ENCODE results near the gene CALML5.

Gene CALML5

DNA sequence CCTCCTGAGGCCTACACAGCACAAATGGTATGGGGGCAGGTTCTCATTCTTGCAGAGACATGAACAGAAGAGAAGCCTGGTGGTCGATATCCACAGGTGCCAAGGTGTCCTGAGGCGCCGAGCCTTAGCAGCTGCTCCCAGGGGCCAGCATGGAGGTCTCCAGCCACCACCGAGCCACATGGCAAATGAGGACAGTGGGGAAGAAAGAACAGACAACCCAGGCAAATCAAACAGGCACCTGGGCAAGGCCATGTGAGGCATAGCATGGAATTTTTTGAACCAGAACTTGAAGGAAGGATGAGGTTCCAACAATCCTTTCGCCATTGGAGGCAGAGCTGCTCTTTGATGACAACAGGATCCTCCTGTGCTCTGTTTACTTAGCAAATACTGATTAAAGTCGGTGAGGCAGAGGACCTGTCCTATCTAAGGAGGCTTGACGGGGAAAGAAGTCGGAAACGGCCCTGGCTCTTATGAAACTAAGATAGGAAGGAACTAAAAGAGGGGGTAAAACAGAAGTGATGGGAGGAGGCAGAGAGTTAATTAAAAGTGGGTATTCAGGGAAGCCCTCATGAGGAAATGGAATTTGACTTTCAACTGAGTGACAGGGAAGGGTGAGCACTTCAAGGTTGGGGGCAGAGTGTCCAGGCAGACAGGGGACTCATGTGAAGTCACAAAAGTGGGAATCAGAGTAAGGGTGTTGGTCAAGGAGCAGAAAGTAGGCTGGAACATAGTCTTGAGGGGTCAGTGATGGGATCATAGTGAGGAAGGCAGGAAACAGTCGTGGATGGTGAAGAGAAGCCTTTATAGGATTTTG, 16.8 kb upstream of the CALML5 start:
- no peak for DNase-seq (ENCODE audit: low spot score)

DNA sequence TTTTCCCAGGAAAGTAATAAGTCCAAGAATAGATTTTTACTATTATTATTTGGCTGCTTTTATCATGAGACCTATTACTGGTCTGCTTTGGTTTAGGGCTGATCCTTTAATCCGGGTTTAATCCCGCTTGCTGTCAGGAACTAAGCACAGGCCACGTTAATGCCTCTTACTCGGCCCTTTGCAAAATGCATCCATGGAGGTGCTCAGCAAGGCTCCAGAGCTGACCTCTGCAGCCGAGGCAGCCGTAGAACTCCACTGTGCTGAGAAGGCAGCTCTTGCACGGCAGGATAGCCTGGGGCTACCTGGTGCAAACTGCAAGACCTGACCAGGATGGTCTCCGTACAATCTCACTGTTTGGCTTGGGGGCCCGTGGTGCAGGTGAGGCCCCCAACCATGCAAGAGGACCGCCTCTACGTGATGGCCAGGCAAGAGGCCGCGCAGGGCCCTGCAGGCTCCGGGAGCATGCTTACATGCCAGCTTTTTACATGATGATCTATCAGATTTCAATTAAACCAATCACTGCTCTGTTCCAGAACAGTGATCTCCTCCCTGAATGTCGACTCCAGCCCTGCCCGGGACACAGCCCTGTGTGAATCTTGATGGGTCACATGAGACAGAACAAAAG, 15.0 kb upstream of the CALML5 start:
- no peak for DNase-seq (ENCODE audit: low spot score)

DNA sequence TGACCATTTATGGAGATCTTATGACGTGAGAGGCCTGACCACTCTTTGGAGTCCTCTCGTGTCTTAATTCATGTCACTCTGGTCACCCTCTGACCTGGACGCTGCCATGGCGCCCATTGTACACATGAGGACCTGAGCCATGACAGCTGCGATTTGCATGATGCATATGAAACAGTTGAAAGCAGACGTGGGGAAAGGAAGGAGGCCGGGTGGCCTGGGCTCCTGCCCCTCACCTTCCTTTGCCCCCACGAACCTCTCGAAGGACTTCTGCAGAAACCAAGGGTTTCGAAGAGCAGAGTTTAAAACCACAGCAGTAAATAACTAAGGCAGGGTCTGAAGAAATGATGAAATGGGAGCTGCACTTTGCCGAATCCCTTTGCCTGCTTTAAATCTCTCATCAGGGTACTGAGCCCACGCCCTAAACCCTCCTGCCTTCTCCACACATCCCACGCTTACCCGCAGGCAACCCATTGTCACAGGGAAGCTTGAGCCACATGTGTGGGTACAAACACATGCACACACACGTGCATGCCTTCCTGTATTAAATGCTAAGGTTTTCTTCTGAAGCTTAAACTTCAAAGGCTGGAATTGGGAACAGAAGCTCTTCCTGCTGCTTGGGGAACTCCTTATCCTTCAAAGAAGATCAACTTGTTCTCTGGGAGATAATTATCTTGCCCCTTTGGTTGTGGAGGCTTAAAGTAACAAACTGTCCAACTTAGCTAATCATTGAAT, 13.7 kb upstream of the CALML5 start:
- no peak for DNase-seq (ENCODE audit: low spot score)

DNA sequence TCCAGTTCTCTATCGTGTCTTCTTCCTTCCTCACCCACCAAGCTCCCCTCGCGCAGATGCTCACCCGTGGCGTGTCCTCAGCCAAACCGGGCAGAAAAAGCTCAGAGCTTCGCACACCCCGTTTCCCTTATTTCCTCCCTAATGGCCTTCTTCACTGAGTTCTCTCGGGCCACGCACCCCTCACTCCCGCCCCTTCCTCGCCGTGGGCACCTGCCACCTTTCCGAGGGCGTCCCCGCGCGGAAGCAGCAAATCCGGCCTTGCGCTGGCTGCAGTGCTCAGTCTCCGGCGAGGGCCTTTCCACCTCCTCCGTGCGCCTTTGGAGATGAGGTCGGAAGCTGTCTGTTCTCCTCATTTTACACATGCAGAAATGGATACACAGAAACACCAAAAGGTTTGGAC, 13.0 kb upstream of the CALML5 start:
- no peak for DNase-seq (ENCODE audit: low spot score)

DNA sequence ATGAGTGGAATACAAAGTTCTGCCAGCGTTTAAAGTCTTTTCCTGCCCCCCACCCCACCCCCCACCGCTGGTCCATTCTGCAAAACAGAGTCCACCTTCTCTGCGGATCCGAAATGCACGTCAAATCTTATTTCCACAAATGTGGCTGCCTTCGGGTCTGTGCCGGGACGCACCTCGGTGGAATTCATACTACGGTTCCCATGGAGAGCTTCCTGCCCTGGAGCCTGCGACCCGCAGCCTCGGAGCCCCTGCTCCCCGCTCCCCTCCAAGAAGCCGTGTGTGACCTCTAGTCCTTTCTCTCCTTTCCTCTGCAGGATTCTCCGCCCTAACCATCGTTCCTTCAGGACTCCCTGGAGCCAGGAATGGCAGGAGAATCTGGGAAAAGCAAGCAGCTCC, 12.5 kb upstream of the CALML5 start:
- DNase-seq (ENCODE audit: low spot score) = no peak

DNA sequence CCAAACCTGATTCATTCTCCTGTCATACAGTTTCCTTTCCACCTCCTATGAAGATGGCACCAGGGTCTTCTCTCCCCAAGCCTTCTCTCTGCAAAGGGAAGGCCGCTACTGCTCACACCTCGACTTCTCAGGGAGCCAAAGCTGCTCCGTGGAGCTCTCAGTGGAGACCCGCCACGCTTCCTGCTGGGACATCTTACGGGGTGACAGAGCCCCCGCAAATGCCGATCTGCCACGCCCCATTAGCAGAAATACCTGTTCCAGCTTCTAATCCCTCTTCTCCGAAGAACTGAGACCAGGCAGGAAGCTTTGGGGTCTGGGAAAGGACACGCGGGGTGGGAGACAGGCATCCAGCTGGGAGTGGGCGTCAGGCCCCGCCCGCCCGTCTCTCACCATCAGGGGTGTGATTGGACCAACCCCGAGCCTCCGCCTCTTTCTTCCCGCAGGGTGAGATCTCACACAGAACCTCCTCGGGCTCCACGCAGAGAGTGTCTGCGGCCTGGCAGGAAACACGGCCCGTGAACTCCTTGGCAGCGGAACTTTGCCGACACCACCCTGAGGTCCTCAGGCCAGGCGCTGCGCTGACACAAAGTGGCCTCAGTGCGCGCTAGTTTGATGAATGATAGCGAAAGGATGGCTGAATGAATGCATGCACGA, 12.0 kb upstream of the CALML5 start:
- DNase-seq (ENCODE audit: low spot score) = no peak

DNA sequence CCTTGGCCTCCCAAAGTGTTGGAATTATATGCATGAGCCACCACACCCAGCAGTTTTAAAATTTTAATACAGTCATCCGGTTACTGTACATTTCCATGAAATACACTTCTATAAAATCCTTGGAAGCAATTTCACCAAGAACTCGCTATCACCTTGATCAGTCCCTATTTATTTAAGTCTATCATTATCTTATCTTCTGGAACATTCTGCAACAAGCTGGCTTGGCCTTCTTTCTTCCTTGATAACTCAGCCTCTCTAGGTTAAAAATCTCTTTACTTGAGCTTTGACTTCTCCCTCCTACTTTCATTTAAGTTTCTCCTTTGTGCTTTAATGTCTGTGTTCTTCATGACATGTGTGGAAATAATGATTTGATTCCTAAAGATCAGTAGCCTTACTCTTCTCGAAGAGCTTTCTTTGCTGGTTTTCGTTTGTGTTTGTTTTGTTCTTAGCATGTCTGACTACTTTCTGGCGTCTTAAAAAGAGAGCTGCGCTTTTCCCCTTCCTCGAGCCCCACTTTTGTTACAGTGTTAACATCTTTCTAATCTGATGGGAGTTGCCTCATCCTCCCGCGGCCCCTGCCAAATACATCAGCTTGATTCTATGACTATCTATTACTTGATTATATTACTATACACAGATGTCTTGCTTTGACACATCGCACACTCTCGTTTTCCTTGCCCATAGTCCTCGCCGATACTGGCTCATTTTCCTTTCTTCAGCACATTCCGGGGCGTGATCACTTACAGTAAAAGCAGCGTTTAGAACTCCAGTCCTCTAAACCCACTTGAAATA, 11.1 kb upstream of the CALML5 start:
- no peak for DNase-seq (ENCODE audit: low spot score)

DNA sequence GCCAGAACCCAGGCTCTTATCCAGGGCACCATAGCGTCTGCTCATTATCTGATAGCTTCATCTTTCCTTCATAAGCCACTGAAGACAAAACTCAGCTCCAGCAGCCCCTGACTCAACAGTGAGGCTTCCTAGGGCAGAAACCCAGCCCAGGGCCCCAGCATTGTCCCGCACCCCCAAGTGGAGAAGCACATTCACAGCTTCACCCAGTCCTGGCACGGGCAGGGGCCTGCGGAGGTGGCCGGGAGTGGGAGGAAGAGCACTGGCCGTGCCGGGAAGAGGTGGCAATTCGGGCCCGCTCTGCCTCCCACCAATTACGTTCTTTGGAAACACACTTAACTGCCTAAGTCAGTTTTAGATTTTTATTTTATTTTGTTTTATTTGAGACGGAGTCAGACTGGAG, 10.3 kb upstream of the CALML5 start:
- no peak for DNase-seq (ENCODE audit: low spot score)

DNA sequence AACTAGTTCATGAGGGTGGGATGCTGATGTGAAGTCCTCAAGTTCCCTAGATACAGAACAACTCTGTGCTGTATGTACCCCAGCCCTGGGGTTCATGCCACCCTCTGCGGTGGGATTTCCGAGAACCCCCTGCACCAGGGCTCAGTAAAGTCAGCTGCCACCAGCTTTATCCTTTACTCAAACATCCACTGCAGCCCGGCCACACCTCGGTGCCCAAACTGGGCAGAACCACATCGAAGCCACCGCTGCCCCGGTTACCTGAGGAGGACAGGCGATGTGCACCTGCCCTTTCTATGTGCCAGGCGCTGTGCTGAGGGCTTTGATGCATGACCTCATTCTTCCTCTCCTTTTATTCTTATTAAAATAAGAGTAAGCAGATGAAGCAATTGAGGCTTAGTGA, 9.9 kb upstream of the CALML5 start:
- no peak for DNase-seq (ENCODE audit: low spot score)

DNA sequence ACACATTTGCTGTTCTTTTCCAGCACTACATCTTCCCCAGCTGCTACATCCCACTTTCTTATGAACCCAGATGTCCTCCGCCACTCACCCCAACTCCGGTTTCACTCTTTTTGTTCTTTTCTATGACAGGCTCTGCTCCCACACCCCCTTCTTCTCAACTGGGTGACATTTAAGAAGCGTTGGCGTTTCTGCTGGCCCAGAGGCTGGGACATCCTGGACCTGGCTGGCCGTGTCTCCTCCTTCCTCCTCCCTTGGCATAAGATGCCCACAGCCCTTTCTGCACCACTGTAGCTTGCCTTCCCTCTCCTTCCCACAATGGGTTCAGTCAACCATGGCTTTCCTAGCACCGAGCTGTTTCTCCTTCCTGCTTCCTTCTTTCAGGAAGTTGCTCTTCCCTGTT, 9.4 kb upstream of the CALML5 start:
- no peak for DNase-seq (ENCODE audit: low spot score)

DNA sequence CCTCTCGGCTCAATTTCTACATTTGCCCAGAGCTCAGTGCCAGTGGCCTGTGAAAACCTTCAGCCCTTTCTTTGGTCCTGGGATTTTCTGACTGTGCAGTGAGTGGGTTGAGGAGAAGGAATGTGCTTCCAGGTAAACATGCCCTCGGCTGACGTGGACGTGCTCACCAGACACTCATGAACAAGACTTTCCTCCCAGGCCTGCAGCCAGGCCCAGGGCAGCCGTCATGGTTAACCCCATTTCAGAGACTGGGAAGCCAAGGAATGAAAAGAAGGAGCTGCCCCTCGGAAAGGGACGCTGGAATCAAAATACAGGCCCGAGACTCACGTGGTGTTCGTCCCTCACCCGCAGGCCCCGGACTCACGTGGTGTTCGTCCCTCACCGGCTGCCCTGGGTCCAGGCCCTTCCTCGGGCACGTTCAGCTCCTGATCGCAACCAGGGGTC, 8.8 kb upstream of the CALML5 start:
- DNase-seq (ENCODE audit: low spot score) = no peak

DNA sequence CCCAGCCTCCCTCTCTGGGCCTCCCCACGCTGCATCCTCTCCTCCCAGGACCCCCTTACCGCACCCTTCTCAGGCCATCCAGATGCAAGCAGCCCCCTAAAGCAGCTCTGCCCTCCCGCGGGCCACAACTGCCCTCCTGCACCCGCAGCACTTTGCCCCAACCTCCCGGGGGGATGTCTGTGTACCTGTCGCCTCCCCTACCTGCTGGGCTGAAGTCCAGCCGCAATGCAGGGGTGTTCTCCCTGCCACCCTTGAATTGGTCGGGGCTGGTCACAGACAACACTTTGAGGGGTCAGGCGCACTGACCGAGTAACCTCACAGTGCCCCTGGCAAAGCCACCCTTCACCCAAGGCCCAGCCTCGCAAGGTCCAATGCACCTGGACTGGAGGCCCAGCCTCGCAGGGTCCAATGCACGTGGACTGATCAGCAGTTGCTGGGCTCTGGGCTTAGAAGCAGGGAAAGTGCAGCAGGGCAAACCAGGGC, 8.3 kb upstream of the CALML5 start:
- DNase-seq (ENCODE audit: low spot score) = no peak

DNA sequence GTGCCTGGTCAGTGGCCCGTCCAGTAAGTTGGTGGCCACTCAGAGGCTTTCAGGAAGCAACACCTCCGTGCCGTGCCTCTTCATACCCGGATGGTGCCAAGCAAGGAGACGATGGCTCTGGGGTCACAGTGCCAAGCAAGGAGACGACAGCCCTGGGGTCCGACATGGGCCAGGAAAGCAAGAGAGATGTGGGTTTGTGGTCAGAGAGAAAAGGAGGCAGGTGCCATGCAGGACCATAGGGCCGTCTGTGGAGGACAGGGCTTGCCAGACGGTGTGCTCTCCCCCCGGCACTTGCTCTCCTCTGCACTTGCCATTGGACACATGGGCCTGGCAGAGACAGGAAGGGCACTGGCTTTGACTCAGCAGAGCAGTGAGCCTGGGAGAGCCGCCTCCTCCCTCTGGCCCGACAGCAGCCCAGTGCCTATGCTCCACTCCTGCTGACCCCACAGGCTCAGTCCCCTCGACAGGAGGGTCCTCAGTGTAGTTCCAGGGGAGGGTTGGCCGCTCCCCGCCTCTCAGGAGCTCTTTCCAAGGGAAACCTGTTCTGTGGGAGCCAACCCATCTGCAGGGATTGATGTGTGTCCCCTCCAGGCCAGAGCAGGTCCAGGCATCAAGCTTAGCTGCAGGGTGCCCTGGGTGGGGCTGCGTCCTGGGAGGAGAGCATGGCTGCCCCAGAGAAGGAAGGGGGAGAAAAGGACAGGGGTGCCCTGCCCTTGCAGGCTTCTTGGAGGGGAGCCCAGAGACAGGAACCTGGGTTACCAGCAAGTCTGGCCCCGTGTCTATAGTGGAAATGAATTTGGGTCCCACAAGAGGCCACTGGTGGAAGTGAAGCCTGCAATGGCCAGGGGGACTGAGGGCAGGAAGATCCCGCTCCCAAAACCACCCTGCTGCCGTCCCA, 7.6 kb upstream of the CALML5 start:
- DNase-seq (ENCODE audit: low spot score) = no peak

DNA sequence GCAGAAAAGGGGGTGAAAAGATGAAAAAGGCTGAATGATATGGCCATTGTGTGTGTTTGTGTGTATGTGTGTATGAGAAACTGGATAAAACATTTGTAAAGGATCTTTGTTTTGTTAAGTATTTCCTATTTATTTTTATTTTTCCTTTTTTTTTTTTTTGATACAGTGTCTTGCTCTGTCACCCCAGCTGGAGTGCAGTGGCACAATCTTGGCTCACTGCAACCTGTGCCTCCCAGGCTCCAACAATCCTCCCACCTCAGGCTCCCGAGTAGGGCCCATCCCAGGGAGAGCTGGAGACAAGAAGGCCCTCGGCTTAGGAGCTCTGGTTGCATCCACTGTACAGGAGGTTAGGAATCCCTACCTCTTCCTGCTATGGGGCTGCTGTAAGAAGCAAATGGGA, 6.9 kb upstream of the CALML5 start:
- DNase-seq (ENCODE audit: low spot score) = no peak

DNA sequence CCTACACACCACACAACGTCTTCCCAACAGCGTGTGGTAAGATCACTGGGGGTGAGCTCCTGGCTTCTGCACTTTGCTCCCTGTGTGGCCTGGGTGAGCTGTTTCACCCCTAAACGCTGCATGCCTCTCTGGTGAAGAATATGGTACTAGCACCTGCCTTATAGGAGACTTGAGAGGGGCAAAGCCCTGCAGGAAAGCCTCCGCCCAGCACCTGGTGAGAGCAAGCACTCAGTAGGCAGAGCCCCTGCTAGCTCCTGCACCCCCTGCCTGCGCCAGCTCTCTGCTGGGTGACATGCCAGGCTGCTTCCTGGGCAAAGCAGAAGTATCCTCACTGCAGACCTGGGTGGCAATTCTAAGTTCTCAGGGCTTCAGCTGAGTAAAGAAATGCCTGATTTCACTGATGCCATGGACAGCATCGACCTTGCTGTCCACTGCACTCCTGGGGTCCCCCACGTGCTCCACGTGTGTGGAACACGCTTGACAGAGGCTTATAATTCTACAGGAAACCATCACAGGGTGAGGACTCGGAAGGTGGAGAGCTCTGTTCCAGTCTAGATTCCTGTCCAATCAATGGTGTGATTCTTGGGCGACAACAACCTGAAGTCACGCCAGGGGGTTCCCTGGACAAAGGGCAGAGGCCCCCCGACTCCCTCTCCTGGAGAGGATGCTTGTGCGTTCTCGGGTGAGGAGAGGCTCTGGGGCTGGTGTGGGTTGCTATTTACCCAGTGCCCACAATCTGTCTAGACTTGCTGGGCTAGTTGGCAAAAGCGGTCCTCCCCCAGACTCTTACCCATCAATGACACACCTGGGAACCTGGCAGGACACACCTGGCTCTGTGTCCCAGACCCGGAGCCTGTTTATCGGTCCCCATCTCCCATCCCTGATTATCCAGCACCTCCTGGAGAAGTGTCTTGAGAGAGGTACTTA, 5.0 kb upstream of the CALML5 start:
- no peak for DNase-seq (ENCODE audit: low spot score)

DNA sequence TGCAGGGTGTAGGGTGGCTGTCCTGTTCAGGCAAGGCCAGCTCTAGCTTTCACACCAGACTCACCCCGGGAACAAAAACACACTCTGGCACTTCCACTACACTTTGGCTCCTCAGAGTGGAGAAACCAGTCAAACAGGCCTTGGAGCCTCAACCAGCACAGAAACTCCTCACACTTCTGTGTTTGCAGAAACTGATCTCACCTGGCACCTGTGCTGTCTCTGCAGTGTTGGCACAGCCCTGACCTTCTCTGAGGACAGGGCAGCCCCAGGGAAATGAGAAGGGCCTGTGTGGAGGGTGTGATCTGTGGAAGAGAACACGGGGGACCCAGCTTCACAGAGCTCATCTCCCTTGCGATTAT, 4.1 kb upstream of the CALML5 start:
- no peak for DNase-seq (ENCODE audit: low spot score)

DNA sequence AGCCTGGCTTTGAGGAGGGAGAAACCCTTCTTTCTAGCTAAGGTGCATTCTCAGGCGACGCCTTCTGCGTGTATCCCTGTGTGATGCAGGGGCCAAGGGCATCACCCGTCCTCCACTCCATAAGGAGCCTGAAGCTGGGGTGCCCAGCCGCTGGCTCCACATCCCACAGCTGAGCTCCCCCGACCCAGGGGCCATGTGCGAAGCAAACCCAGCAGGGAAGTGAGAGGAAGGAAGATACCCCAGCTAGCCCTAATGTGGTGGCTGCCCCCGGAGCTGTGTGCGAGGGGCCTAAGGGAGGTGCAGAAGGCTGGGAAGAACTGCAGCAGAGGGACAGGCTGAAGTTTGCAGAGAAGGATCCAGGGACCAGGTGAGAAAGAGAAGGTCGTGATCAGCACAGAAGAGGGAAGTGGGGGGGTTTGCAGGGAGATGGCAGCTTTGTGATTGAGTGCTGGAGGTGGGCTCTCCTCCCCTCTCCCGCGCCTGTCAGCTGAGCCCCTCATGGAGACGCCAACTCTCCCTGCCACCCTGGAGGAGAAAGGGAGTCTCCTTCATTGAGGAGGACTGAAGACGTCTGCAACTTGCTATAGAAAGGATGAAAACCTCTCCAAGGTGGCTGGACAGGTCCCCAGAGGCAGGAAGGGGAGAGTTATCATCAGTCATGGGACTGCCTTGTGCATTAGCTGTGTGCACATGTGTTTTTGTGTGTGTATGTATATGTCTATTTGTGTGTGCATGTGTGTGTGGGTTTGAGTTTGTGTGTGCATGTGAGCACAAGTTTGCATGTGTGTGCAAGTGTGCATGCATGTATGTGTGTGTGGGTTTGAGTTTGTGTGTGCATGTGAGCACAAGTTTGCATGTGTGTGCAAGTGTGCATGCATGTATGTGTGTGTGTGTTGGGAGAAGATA, 3.5 kb upstream of the CALML5 start:
- DNase-seq (ENCODE audit: low spot score) = no peak

DNA sequence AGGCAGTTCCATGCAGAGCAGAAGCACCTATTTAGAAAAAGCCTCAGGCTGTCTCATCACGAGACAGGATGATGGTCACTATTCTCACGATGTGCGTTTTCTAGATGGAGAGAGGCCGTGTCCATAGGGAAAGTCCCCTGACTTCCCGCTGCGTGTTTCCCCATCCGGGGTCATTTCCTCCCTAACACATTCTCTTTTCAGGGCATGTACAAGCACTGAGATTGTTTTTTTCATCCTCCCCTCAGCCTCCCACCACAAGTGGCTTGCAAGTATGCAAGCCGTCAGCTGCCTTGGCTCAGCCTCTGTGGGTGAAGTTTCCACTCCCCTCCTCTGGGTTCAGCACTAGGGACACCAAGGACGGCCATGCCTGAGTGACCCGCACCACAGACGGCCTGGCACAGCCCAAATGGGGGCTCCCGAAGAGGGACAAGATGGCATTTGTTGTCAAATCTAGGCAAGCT, 2.7 kb upstream of the CALML5 start:
- no peak for DNase-seq (ENCODE audit: low spot score)

Data from AG08395 (cell line).